Gastroesophageal sphincter (tissue), 3 donors: ENCODE results near the gene IDH2.

Experiments
- POLR2A ChIP-seq, 2 donors: fragments of 450-650 bp; IDR thresholded peaks; one replicate each; pipeline ENCODE4 v1.6.1; 2017; ENCODE audit warnings: antibody characterized with exemption in 2 of 2, mild to moderate bottlenecking in 2 of 2, moderate library complexity in 1 of 2
- POLR2AphosphoS5 ChIP-seq: sonication (generic); formaldehyde crosslinking; IDR thresholded peaks from one replicate; pipeline ENCODE4 v1.6.1; 2017; ENCODE audit warnings: antibody characterized with exemption
- TF ChIP-seq, protein P1 (sequence below), 4 experiments: fragments of 200-600 bp in 2 of 4; fragments of 450-650 bp in 2 of 4; sonication (generic) in 1 of 4; IDR thresholded peaks; one replicate each; pipeline ENCODE4 v1.5.1; 2017 to 2019; ENCODE audit warnings: antibody characterized with exemption in 4 of 4, mild to moderate bottlenecking in 2 of 4, moderate library complexity in 2 of 4

DNA sequence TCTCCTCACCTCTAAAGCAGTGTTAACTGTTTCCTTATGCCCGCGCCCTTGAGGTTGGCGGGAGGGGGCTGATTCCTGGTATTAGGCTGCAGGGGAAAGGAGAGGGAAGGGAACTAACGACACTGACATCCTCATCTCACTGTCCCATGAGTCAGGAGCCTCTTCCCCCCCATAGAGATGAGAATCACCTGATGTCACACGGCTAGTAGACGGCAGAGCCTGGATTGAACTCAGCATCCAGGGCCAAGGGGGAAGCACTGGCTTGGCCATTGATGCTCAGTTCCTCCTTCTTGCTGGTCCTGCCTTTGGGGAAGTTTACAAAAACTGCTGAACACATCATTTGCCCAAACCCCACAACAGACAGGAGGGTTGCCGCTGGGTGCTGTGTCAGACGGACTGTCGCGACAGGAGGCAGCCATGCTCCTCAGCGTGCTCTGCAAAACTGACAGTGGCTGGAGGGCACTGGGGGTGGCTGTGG is 38.5 kb downstream of the IDH2 start:
- TF ChIP-seq, protein P1, sequence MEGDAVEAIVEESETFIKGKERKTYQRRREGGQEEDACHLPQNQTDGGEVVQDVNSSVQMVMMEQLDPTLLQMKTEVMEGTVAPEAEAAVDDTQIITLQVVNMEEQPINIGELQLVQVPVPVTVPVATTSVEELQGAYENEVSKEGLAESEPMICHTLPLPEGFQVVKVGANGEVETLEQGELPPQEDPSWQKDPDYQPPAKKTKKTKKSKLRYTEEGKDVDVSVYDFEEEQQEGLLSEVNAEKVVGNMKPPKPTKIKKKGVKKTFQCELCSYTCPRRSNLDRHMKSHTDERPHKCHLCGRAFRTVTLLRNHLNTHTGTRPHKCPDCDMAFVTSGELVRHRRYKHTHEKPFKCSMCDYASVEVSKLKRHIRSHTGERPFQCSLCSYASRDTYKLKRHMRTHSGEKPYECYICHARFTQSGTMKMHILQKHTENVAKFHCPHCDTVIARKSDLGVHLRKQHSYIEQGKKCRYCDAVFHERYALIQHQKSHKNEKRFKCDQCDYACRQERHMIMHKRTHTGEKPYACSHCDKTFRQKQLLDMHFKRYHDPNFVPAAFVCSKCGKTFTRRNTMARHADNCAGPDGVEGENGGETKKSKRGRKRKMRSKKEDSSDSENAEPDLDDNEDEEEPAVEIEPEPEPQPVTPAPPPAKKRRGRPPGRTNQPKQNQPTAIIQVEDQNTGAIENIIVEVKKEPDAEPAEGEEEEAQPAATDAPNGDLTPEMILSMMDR (IDR thresholded peaks at IDR 0.05), result no peak
- TF ChIP-seq POLR2A (IDR thresholded peaks at IDR 0.05) (no peak), POLR2AphosphoS5 (no peak)
